ACC112 (cell line): ENCODE data around the gene CSNK1G1.

ENCODE experiments used
- H2AFZ ChIP-seq: fragments of 200-600 bp; sonication (generic); one replicate; pipeline ENCODE4 v1.6.0; 2017; ENCODE audit warnings: antibody characterized with exemption, low read length; ENCODE audit not compliant: unreplicated experiment
- H3K27ac ChIP-seq: fragments of 200-600 bp; sonication (generic); 2 replicates; pipeline ENCODE4 v1.5.1; 2014; ENCODE audit warnings: low read depth, mild to moderate bottlenecking, antibody characterized with exemption, low read length, moderate library complexity
- H3K27me3 ChIP-seq: fragments of 200-600 bp; sonication (generic); 2 replicates; pipeline ENCODE4 v1.6.1; 2014; ENCODE audit warnings: mild to moderate bottlenecking, antibody characterized with exemption, low read length, moderate library complexity, mixed read lengths; ENCODE audit not compliant: insufficient read depth
- H3K36me3 ChIP-seq: fragments of 200-600 bp; sonication (generic); 2 replicates; pipeline ENCODE4 v1.6.1; 2016; ENCODE audit warnings: mild to moderate bottlenecking, antibody characterized with exemption, low read length, moderate library complexity, mixed read lengths; ENCODE audit not compliant: insufficient read depth
- H3K4me1 ChIP-seq: fragments of 200-600 bp; sonication (generic); one replicate; pipeline ENCODE4 v1.6.1; 2016; ENCODE audit warnings: low read length, mixed read lengths; ENCODE audit not compliant: insufficient read depth, unreplicated experiment, control insufficient read depth
- H3K4me3 ChIP-seq: fragments of 200-600 bp; sonication (generic); 2 replicates; pipeline ENCODE4 v1.5.1; 2014; ENCODE audit warnings: mild to moderate bottlenecking, low read depth, low read length
- H3K79me2 ChIP-seq: fragments of 200-600 bp; sonication (generic); one replicate; pipeline ENCODE4 v1.6.0; 2016; ENCODE audit warnings: low read length; ENCODE audit not compliant: control insufficient read depth, unreplicated experiment, insufficient read depth

The CSNK1G1 gene

DNA sequence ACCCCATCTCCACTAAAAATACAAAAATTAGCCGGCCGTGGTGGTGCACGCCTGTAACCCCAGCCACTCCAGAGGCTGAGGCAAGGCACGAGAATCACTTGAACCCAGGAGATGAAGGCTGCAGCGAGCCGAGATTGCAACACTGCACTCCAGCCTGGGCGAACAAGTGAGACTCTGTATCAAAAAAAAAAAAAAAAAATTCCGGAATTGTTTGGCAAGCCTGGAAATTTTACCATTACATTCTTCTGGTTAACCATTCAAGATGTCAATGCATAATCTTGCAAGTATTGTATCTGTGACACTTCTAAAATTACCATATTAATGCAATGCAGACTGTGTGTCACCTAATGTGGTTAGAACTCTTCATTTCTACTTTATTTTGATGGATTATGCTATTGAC is 67.0 kb downstream of the CSNK1G1 start:
- H3K4me3 ChIP-seq, result no peak overlapping the region
- no peak overlapping the region for H2AFZ ChIP-seq
- H3K79me2 ChIP-seq, result peaks cover 49% of the 10 kb centered on the region
- H3K27ac ChIP-seq, result no peak overlapping the region
- H3K4me1 ChIP-seq, result peaks cover 15% of the 10 kb centered on the region
- H3K27me3 ChIP-seq, result no peaks in the 10 kb centered on the region
- no peaks in the 10 kb centered on the region for H3K36me3 ChIP-seq

DNA sequence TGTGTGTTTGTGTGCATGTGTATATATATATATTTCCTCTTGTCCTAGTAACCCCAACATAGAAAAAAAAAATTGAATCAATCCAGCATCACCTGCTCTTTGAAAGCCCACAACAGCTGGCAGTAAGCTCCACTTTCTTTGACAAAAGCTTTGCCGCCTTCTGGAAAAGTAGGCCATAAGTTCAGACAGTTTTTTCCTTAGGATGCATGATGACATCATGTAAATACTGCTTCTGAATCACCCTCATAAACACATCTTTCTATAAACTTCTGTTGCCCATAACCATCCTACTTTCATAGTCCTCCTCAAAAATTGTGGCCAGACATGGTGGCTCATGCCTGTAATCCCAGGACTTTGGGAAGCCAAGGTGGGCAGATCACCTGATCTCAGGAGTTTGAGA is 67.4 kb downstream of the CSNK1G1 start:
- H2AFZ ChIP-seq, result no peak overlapping the region
- H3K4me3 ChIP-seq, result no peak overlapping the region
- H3K4me1 ChIP-seq, result peaks cover 19% of the 10 kb centered on the region
- H3K79me2 ChIP-seq, result peaks cover 49% of the 10 kb centered on the region
- H3K36me3 ChIP-seq, result no peaks in the 10 kb centered on the region
- H3K27me3 ChIP-seq, result no peaks in the 10 kb centered on the region
- H3K27ac ChIP-seq, result no peak overlapping the region

DNA sequence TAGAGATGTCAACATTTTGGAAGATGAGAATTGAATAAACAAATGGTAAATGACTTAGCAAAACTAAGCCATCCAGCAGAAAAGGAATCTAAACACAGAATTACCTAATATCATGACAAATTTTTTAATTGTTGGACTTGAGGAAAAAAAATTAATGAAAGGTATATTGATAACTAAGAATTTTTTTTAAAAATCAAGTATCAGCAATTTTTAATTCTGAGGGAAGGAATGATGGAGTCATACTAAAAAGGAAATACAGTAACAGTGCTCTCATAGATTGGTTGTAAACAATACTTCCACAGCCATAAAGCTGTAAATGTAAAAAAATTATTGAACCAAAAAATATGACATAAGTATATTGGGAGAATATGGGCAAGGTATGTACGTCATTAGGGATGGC is 68.0 kb downstream of the CSNK1G1 start:
- H3K27me3 ChIP-seq, result no peaks in the 10 kb centered on the region
- H3K79me2 ChIP-seq, result peaks cover 48% of the 10 kb centered on the region
- H3K4me3 ChIP-seq, result no peak overlapping the region
- H3K36me3 ChIP-seq, result no peaks in the 10 kb centered on the region
- H3K4me1 ChIP-seq, result peaks cover 19% of the 10 kb centered on the region
- H2AFZ ChIP-seq, result no peak overlapping the region
- H3K27ac ChIP-seq, result no peak overlapping the region

DNA sequence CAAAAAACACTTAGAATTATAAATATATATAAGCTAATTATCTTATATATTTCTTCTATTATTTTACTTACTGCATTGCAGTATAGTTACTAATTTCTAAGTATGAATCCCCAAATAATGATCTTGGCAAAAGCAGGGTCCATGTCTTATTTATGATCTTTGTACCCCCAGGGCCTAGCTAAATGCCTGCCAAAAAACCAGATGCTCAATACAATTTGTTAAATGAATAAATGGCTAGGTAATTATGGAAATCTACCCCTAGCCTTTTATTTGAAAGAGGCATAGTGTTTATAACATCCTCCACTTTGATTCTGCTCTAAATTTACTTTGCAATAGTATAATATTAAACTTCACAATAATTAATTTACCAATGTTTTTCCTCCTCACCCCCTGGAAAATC is 69.5 kb downstream of the CSNK1G1 start:
- Histone ChIP-seq H2AFZ (no peak overlapping the region), H3K4me3 (no peak overlapping the region), H3K36me3 (no peaks in the 10 kb centered on the region), H3K27ac (no peak overlapping the region), H3K27me3 (no peaks in the 10 kb centered on the region), H3K4me1 (peaks cover 19% of the 10 kb centered on the region), H3K79me2 (peaks cover 58% of the 10 kb centered on the region)

GRCh38 chr15:64285871-64286270 is 70.1 kb downstream of the CSNK1G1 start:
- no peak overlapping the region for H3K4me3 ChIP-seq
- peaks cover 59% of the 10 kb centered on the region for H3K79me2 ChIP-seq
- H3K4me1 ChIP-seq, result peaks cover 19% of the 10 kb centered on the region
- H3K36me3 ChIP-seq, result peaks cover 3% of the 10 kb centered on the region; the same call in 1 of the 2 replicates
- H3K27me3 ChIP-seq, result no peaks in the 10 kb centered on the region
- H2AFZ ChIP-seq, result no peak overlapping the region
- H3K27ac ChIP-seq, result no peak overlapping the region

DNA sequence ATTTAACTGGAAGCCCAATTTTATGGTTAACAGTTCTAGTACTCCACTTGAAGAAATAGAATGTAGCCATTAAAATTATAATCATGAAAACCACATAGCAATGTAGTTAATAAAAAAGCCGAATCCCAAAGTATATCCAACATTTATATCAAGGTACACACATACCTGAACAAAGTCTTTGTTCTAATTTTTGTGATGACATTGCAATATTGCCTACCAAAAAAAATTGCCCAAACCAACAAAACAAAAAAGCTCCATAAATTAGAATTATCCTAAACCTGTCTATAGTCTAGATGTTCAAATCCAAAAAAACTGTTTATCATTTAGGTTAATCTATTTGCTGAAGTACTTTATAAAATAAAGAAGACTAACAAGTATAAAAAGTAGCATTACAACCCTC is 70.8 kb downstream of the CSNK1G1 start:
- H3K4me3 ChIP-seq, result no peak overlapping the region
- H3K27ac ChIP-seq, result no peak overlapping the region
- H3K4me1 ChIP-seq, result peaks cover 19% of the 10 kb centered on the region
- peaks cover 3% of the 10 kb centered on the region; the same call in 1 of the 2 replicates for H3K36me3 ChIP-seq
- no peak overlapping the region for H2AFZ ChIP-seq
- no peaks in the 10 kb centered on the region for H3K27me3 ChIP-seq
- H3K79me2 ChIP-seq, result peaks cover 64% of the 10 kb centered on the region

GRCh38 chr15:64284042-64284441 is 71.9 kb downstream of the CSNK1G1 start:
- Histone ChIP-seq H3K79me2 (peaks cover 59% of the 10 kb centered on the region), H2AFZ (no peak overlapping the region), H3K27ac (peak overlapping the region; percentile 45), H3K27me3 (no peaks in the 10 kb centered on the region), H3K36me3 (peaks cover 7% of the 10 kb centered on the region; the same call in 1 of the 2 replicates), H3K4me3 (no peak overlapping the region), H3K4me1 (peaks cover 19% of the 10 kb centered on the region)

GRCh38 chr15:64282701-64283100 is 73.3 kb downstream of the CSNK1G1 start:
- H3K27ac ChIP-seq, result no peak overlapping the region
- no peak overlapping the region for H2AFZ ChIP-seq
- H3K79me2 ChIP-seq, result peaks cover 51% of the 10 kb centered on the region
- peaks cover 15% of the 10 kb centered on the region for H3K4me1 ChIP-seq
- peaks cover 10% of the 10 kb centered on the region; the same call in 1 of the 2 replicates for H3K36me3 ChIP-seq
- H3K27me3 ChIP-seq, result no peaks in the 10 kb centered on the region
- H3K4me3 ChIP-seq, result no peak overlapping the region

DNA sequence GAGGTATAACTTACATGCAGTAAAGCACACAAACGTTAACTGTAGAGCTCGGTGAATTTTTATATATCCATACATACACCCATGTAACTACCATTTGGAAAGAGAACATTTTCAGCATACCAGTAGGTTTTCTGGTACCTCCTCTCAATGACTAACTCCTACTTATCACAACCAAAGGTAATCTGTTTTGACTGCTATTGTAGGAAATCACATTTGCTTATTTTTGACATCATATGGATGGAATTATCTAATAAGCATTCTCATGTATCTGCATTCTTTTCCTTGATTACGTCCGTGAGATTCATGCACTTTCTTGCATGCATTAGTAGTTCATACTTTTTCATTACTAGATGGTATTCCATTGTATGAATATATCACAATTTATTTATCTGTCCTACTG is 76.8 kb downstream of the CSNK1G1 start:
- H3K4me3 ChIP-seq, result no peak overlapping the region
- H3K4me1 ChIP-seq, result peaks cover 5% of the 10 kb centered on the region
- no peaks in the 10 kb centered on the region for H3K27me3 ChIP-seq
- no peak overlapping the region for H3K27ac ChIP-seq
- no peak overlapping the region for H2AFZ ChIP-seq
- peaks cover 42% of the 10 kb centered on the region for H3K79me2 ChIP-seq
- peaks cover 10% of the 10 kb centered on the region; the same call in 1 of the 2 replicates for H3K36me3 ChIP-seq

- Histone ChIP-seq H2AFZ (no peak overlapping the region), H3K27me3 (no peaks in the 10 kb centered on the region), H3K4me3 (no peak overlapping the region), H3K79me2 (peaks cover 26% of the 10 kb centered on the region), H3K36me3 (peaks cover 8% of the 10 kb centered on the region; the same call in 1 of the 2 replicates), H3K4me1 (no peaks in the 10 kb centered on the region), H3K27ac (no peak overlapping the region)
Observed at GRCh38 chr15:64275934-64276333, 80.0 kb downstream of the CSNK1G1 start.

DNA sequence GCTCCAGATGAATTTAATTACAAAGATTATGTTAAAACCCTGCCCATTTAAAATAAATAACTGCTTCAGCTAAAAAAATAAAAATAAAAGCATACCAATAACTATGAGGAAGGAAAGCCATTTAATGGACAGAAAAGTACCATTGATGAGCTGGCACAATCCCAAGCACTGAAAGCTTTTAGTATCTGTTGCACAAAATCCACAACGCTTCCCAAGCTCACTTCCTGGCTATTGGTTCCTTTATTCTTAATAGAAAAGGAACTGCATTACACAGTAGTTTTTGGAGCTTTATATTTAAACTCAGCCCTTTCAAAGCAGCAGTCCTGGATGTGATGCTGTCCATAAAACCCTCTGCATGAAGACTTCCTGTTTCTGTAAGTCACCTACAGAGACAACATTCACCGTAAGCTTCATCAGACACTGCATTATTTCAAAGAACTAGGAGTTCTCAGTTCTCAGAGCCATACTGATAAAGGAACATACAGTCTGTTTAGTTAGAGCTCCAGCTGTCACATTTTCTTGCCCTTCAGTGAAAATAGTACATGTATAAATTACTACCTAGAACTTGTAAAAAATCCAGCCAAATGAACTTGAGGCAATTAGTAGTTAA is 81.5 kb downstream of the CSNK1G1 start:
- H3K27ac ChIP-seq, result no peak overlapping the region
- H3K4me3 ChIP-seq, result no peak overlapping the region
- peaks cover 18% of the 10 kb centered on the region for H3K79me2 ChIP-seq
- no peaks in the 10 kb centered on the region for H3K4me1 ChIP-seq
- H2AFZ ChIP-seq, result no peak overlapping the region
- no peaks in the 10 kb centered on the region for H3K27me3 ChIP-seq
- H3K36me3 ChIP-seq, result peaks cover 7% of the 10 kb centered on the region; the same call in 1 of the 2 replicates
